Activated CD4-positive, alpha-beta T cell treated with anti-CD3 and anti-CD28 coated beads for 36 hours (primary cell): Measurements from ENCODE around the gene WDR11. TPM values are rescaled to one million over a fixed set of nuclear protein-coding genes. Genes with fewer than 3 reads are reported as not detected.

Experiments
- ATAC-seq: fragments of 200-7000 bp; cut with Tn5 transposase; one replicate; pipeline ENCODE4 v1.10.0; 2021; ENCODE audit warnings: mild to moderate bottlenecking, moderate library complexity
- CTCF ChIA-PET: fragments of 350-600 bp; sonication (Branson Sonifier 250); formaldehyde crosslinking; loops from one replicate; lab custom pipeline; 2021; ENCODE audit warnings: antibody characterized with exemption; lab: Charles Lee
- POLR2A ChIA-PET: fragments of 350-600 bp; sonication (Branson Sonifier 250); formaldehyde crosslinking; loops from one replicate; lab custom pipeline; 2021; ENCODE audit warnings: antibody characterized with exemption, inconsistent platforms; lab: Charles Lee
- DNase-seq: peaks from one replicate; pipeline ENCODE4 v3.0.0-alpha.2; 2020
- H3K27ac Mint-ChIP-seq: one replicate; pipeline ENCODE4 v1.8.0; 2021; ENCODE audit warnings: mixed read lengths
- H3K27me3 Mint-ChIP-seq: one replicate; pipeline ENCODE4 v1.8.0; 2021; ENCODE audit warnings: mixed read lengths
- H3K36me3 Mint-ChIP-seq: one replicate; pipeline ENCODE4 v1.8.0; 2021; ENCODE audit warnings: low read depth, mixed read lengths
- H3K4me1 Mint-ChIP-seq: one replicate; pipeline ENCODE4 v1.8.0; 2021; ENCODE audit warnings: mixed read lengths
- H3K4me3 Mint-ChIP-seq: one replicate; pipeline ENCODE4 v1.8.0; 2021; ENCODE audit warnings: mild to moderate bottlenecking, moderate library complexity, mixed read lengths
- H3K9me3 Mint-ChIP-seq: one replicate; pipeline ENCODE4 v1.8.0; 2021; ENCODE audit warnings: low read depth, mixed read lengths
- intact Hi-C, 2 experiments: fragments of 100-400 bp; cut with DNase I in 1 of 2; cut with micrococcal nuclease in 1 of 2; formaldehyde crosslinking; loops; one replicate each; pipeline versions ENCODE4 v1.14.2 to v1.15.1; 2022 to 2024; cut with DNase I, micrococcal nuclease
- total RNA-seq, 2 experiments: library from RNA; stranded (reverse); gene quantifications; one replicate each; pipeline ENCODE4 v1.2.3, GENCODE V29; 2021

Gene WDR11
- total RNA-seq, 2 experiments from 2014 or later: 39.6 to 65.1 TPM

- ATAC-seq: no peak
- Mint-ChIP-seq H3K4me1 (no peaks in the 10 kb centered on the region), H3K36me3 (no peaks in the 10 kb centered on the region), H3K4me3 (no peak overlapping the region), H3K27me3 (peaks cover 9% of the 10 kb centered on the region), H3K27ac (no peak overlapping the region), H3K9me3 (no peaks in the 10 kb centered on the region)
- intact Hi-C loops: no loop called here
- peak; percentile 38 for DNase-seq
- CTCF ChIA-PET: no interaction called here
- POLR2A ChIA-PET: no interaction called here
Observed at GRCh38 chr10:120824881-120825309, 26.3 kb upstream of the WDR11 start.

GRCh38 chr10:120825878-120826769, 25.0 kb upstream of the WDR11 start:
- no peaks in the 10 kb centered on the region for H3K9me3 Mint-ChIP-seq
- H3K4me3 Mint-ChIP-seq: no peak overlapping the region
- ATAC-seq (no peak), DNase-seq (no peak)
- CTCF ChIA-PET: interaction anchor here (0.6 kb wide), 1 partner anchor 54 kb away, joined by 3 read pairs; no protein-coding TSS in a partner anchor
- H3K27me3 Mint-ChIP-seq: peaks cover 12% of the 10 kb centered on the region
- intact Hi-C loops: no loop called here
- POLR2A ChIA-PET: interaction anchor here (0.6 kb wide), 1 partner anchor 312 kb away, joined by 3 read pairs; no protein-coding TSS in a partner anchor
- H3K4me1 Mint-ChIP-seq: no peaks in the 10 kb centered on the region
- H3K27ac Mint-ChIP-seq: no peak overlapping the region
- no peaks in the 10 kb centered on the region for H3K36me3 Mint-ChIP-seq

- H3K4me1 Mint-ChIP-seq: no peaks in the 10 kb centered on the region
- peaks cover 13% of the 10 kb centered on the region for H3K27me3 Mint-ChIP-seq
- H3K27ac Mint-ChIP-seq: no peak overlapping the region
- no peak overlapping the region for H3K4me3 Mint-ChIP-seq
- ChIA-PET POLR2A (no interaction called here), CTCF (no interaction called here)
- intact Hi-C loops: no loop called here
- H3K36me3 Mint-ChIP-seq: no peaks in the 10 kb centered on the region
- ATAC-seq (no peak), DNase-seq (no peak)
- no peaks in the 10 kb centered on the region for H3K9me3 Mint-ChIP-seq
Observed at GRCh38 chr10:120827251-120827875, 23.8 kb upstream of the WDR11 start.

- DNase-seq (no peak), ATAC-seq (no peak)
- H3K4me1 Mint-ChIP-seq: no peaks in the 10 kb centered on the region
- H3K27ac Mint-ChIP-seq: no peak overlapping the region
- ChIA-PET CTCF (interaction anchor here (0.6 kb wide), 1 partner anchor 642 kb away, joined by 4 read pairs; no protein-coding TSS in a partner anchor), POLR2A (no interaction called here)
- intact Hi-C loops: no loop called here
- H3K9me3 Mint-ChIP-seq: no peaks in the 10 kb centered on the region
- no peaks in the 10 kb centered on the region for H3K36me3 Mint-ChIP-seq
- no peak overlapping the region for H3K4me3 Mint-ChIP-seq
- peaks cover 10% of the 10 kb centered on the region for H3K27me3 Mint-ChIP-seq
Observed at GRCh38 chr10:120828763-120829319, 22.3 kb upstream of the WDR11 start.

- peaks cover 10% of the 10 kb centered on the region for H3K27me3 Mint-ChIP-seq
- no peaks in the 10 kb centered on the region for H3K36me3 Mint-ChIP-seq
- H3K9me3 Mint-ChIP-seq: no peaks in the 10 kb centered on the region
- no peak overlapping the region for H3K4me3 Mint-ChIP-seq
- H3K4me1 Mint-ChIP-seq: no peaks in the 10 kb centered on the region
- intact Hi-C loops: no loop called here
- H3K27ac Mint-ChIP-seq: no peak overlapping the region
- ChIA-PET CTCF (interaction anchor here (0.6 kb wide), 1 partner anchor 9 kb away, joined by 3 read pairs; no protein-coding TSS in a partner anchor), POLR2A (no interaction called here)
- DNase-seq (no peak), ATAC-seq (no peak)
Observed at GRCh38 chr10:120832106-120832505, 19.1 kb upstream of the WDR11 start.

GRCh38 chr10:120833222-120833928, 17.8 kb upstream of the WDR11 start:
- ChIA-PET CTCF (interaction anchor here (0.6 kb wide), 1 partner anchor 19 kb away, joined by 3 read pairs; no protein-coding TSS in a partner anchor), POLR2A (no interaction called here)
- Mint-ChIP-seq H3K36me3 (no peaks in the 10 kb centered on the region), H3K4me3 (no peak overlapping the region), H3K9me3 (no peaks in the 10 kb centered on the region), H3K27ac (no peak overlapping the region), H3K27me3 (peaks cover 12% of the 10 kb centered on the region), H3K4me1 (no peaks in the 10 kb centered on the region)
- DNase-seq (no peak), ATAC-seq (no peak)
- intact Hi-C loops: no loop called here

GRCh38 chr10:120835603-120836002, 15.6 kb upstream of the WDR11 start:
- Mint-ChIP-seq H3K4me3 (no peak overlapping the region), H3K27ac (no peak overlapping the region), H3K9me3 (no peaks in the 10 kb centered on the region), H3K4me1 (no peaks in the 10 kb centered on the region), H3K36me3 (no peaks in the 10 kb centered on the region), H3K27me3 (peaks cover 10% of the 10 kb centered on the region)
- ChIA-PET POLR2A (no interaction called here), CTCF (no interaction called here)
- ATAC-seq: no peak
- no peak for DNase-seq
- intact Hi-C loops: no loop called here

- Mint-ChIP-seq H3K9me3 (no peaks in the 10 kb centered on the region), H3K27ac (no peak overlapping the region), H3K4me1 (no peaks in the 10 kb centered on the region), H3K36me3 (no peaks in the 10 kb centered on the region), H3K4me3 (no peak overlapping the region), H3K27me3 (peaks cover 4% of the 10 kb centered on the region)
- CTCF ChIA-PET: interaction anchor here (1.1 kb wide), 1 partner anchor 12 kb away, joined by 3 read pairs; the partner anchor contains the start of gene WDR11
- ATAC-seq: no peak
- DNase-seq: no peak
- intact Hi-C loops: no loop called here
- POLR2A ChIA-PET: no interaction called here
Observed at GRCh38 chr10:120838941-120839340, 12.2 kb upstream of the WDR11 start.

- Mint-ChIP-seq H3K4me3 (no peak overlapping the region), H3K27me3 (peaks cover 4% of the 10 kb centered on the region), H3K4me1 (no peaks in the 10 kb centered on the region), H3K36me3 (no peaks in the 10 kb centered on the region), H3K9me3 (no peaks in the 10 kb centered on the region), H3K27ac (no peak overlapping the region)
- no peak for ATAC-seq
- DNase-seq: no peak
- intact Hi-C loops: no loop called here
- POLR2A ChIA-PET: no interaction called here
- CTCF ChIA-PET: interaction anchor here (0.6 kb wide), 1 partner anchor 9 kb away, joined by 3 read pairs; no protein-coding TSS in a partner anchor
Observed at GRCh38 chr10:120841522-120842189, 9.5 kb upstream of the WDR11 start.

GRCh38 chr10:120854388-120854787, 3.2 kb downstream of the WDR11 start:
- Mint-ChIP-seq H3K4me3 (no peak overlapping the region), H3K4me1 (peaks cover 38% of the 10 kb centered on the region), H3K27me3 (no peaks in the 10 kb centered on the region), H3K27ac (no peak overlapping the region), H3K9me3 (peaks cover 1% of the 10 kb centered on the region), H3K36me3 (peaks cover 24% of the 10 kb centered on the region)
- CTCF ChIA-PET: interaction anchor here (0.6 kb wide), 1 partner anchor 1009 kb away, joined by 3 read pairs; no protein-coding TSS in a partner anchor
- POLR2A ChIA-PET: no interaction called here
- ATAC-seq (no peak), DNase-seq (no peak)
- intact Hi-C loops: loop anchor here in 1 of 2 experiments (5.0 kb wide), 1 partner anchor 1073 kb away; the partner anchor contains the start of gene ATE1
